H9 (cell line): Measurements from ENCODE around the gene FBXW9. TPM values are rescaled to one million over a fixed set of nuclear protein-coding genes. Genes with fewer than 3 reads are reported as not detected.
A peak's percentile ranks its signal among the peaks of the same experiment; 100 is the strongest.

Experiments
- DNase-seq: peaks from one replicate; pipeline ENCODE4 v3.0.0-alpha.2; 2017
- H2AFZ ChIP-seq: one replicate; pipeline ENCODE4 v1.6.1; 2013; ENCODE audit warnings: mild to moderate bottlenecking, low read length, control low read depth, moderate library complexity
- H2AK5ac ChIP-seq: 2 replicates; pipeline ENCODE4 v1.6.1; 2013; ENCODE audit warnings: low read length, control low read depth, mixed read lengths; ENCODE audit not compliant: insufficient read length
- H2BK120ac ChIP-seq: one replicate; pipeline ENCODE4 v1.6.1; 2013; ENCODE audit warnings: low read depth, mild to moderate bottlenecking, low read length, control low read depth, inconsistent platforms; ENCODE audit not compliant: poor library complexity, severe bottlenecking
- H2BK12ac ChIP-seq: 2 replicates; pipeline ENCODE4 v1.6.1; 2013; ENCODE audit warnings: low read length, control low read depth, mixed read lengths, low read depth; ENCODE audit not compliant: insufficient read length
- H2BK15ac ChIP-seq: 2 replicates; pipeline ENCODE4 v1.6.1; 2013; ENCODE audit warnings: low read depth, low read length, control low read depth
- H2BK20ac ChIP-seq: one replicate; pipeline ENCODE4 v1.6.1; 2013; ENCODE audit warnings: low read depth, mild to moderate bottlenecking, low read length, control low read depth, inconsistent platforms; ENCODE audit not compliant: poor library complexity, severe bottlenecking
- H2BK5ac ChIP-seq: 2 replicates; pipeline ENCODE4 v1.6.1; 2013; ENCODE audit warnings: low read length, control low read depth, mixed read lengths; ENCODE audit not compliant: insufficient read length
- H3K14ac ChIP-seq: 2 replicates; pipeline ENCODE4 v1.6.1; 2013; ENCODE audit warnings: low read length, control low read depth; ENCODE audit not compliant: insufficient read depth
- H3K18ac ChIP-seq: 2 replicates; pipeline ENCODE4 v1.6.1; 2013; ENCODE audit warnings: low read depth, mild to moderate bottlenecking, mixed read lengths, low read length, control low read depth; ENCODE audit not compliant: insufficient read length
- H3K23ac ChIP-seq: 2 replicates; pipeline ENCODE4 v1.6.1; 2013; ENCODE audit warnings: low read length, control low read depth, mixed read lengths, low read depth; ENCODE audit not compliant: insufficient read length
- H3K23me2 ChIP-seq: 2 replicates; pipeline ENCODE4 v1.6.1; 2013; ENCODE audit warnings: low read depth, mild to moderate bottlenecking, mixed read lengths, low read length, control low read depth; ENCODE audit not compliant: insufficient read length, poor library complexity, severe bottlenecking
- H3K27ac ChIP-seq: 2 replicates; pipeline ENCODE4 v1.5.1; 2013; ENCODE audit warnings: low read length, control low read depth, mixed read lengths, low read depth; ENCODE audit not compliant: insufficient read length
- H3K27me3 ChIP-seq: 2 replicates; pipeline ENCODE4 v1.6.1; 2013; ENCODE audit warnings: low read length, control low read depth, inconsistent platforms; ENCODE audit not compliant: insufficient read depth
- H3K4ac ChIP-seq: 2 replicates; pipeline ENCODE4 v1.6.1; 2013; ENCODE audit warnings: low read depth, mild to moderate bottlenecking, control low read depth, inconsistent platforms, low read length, moderate library complexity
- H3K4me1 ChIP-seq: 2 replicates; pipeline ENCODE4 v1.6.1; 2013; ENCODE audit warnings: low read length, control low read depth, inconsistent platforms; ENCODE audit not compliant: insufficient read depth
- H3K4me2 ChIP-seq: 2 replicates; pipeline ENCODE4 v1.6.1; 2013; ENCODE audit warnings: low read length, control low read depth, mixed read lengths; ENCODE audit not compliant: insufficient read length, insufficient read depth
- H3K56ac ChIP-seq: 2 replicates; pipeline ENCODE4 v1.6.1; 2013; ENCODE audit warnings: low read depth, mild to moderate bottlenecking, mixed read lengths, low read length, control low read depth; ENCODE audit not compliant: insufficient read length
- H3K79me1 ChIP-seq: 2 replicates; pipeline ENCODE4 v1.6.1; 2013; ENCODE audit warnings: low read depth, mild to moderate bottlenecking, moderate library complexity, low read length, control low read depth, inconsistent platforms; ENCODE audit not compliant: insufficient read depth, poor library complexity, severe bottlenecking
- H3K79me2 ChIP-seq: 2 replicates; pipeline ENCODE4 v1.6.1; 2013; ENCODE audit warnings: low read length, control low read depth, inconsistent platforms; ENCODE audit not compliant: insufficient read depth
- H3K9ac ChIP-seq: 2 replicates; pipeline ENCODE4 v1.6.1; 2013; ENCODE audit warnings: low read length, control low read depth, mixed read lengths; ENCODE audit not compliant: insufficient read length; ENCODE audit errors: extremely low read depth
- H3K9me3 ChIP-seq: one replicate; pipeline ENCODE4 v1.6.1; 2013; ENCODE audit warnings: low read depth, low read length, inconsistent platforms; ENCODE audit not compliant: control insufficient read depth
- H3T11ph ChIP-seq: one replicate; pipeline ENCODE4 v1.6.1; 2013; ENCODE audit warnings: mild to moderate bottlenecking, low read length, control low read depth, inconsistent platforms
- H4K20me1 ChIP-seq: one replicate; pipeline ENCODE4 v1.6.1; 2013; ENCODE audit not compliant: control insufficient read depth, insufficient read length, insufficient read depth
- H4K5ac ChIP-seq: 2 replicates; pipeline ENCODE4 v1.6.1; 2013; ENCODE audit warnings: low read depth, mild to moderate bottlenecking, mixed read lengths, low read length, control low read depth; ENCODE audit not compliant: insufficient read length
- H4K8ac ChIP-seq: replicated peaks from 2 replicates; pipeline ENCODE4 v1.6.1; 2013; ENCODE audit warnings: low read length, control low read depth, mixed read lengths, low read depth; ENCODE audit not compliant: insufficient read length
- H4K91ac ChIP-seq: 2 replicates; pipeline ENCODE4 v1.6.1; 2013; ENCODE audit warnings: low read depth, mild to moderate bottlenecking, moderate library complexity, mixed read lengths, low read length, control low read depth; ENCODE audit not compliant: insufficient read length
- H3K27ac Mint-ChIP-seq, 3 experiments: 2 replicates in 2 of 3; 3 replicates in 1 of 3; pipeline ENCODE4 v1.8.0; 2020 to 2021; ENCODE audit warnings: mixed read lengths in 3 of 3, mild to moderate bottlenecking in 1 of 3, moderate library complexity in 1 of 3
- H3K27me3 Mint-ChIP-seq: 2 replicates; pipeline ENCODE4 v1.8.0; 2021; ENCODE audit warnings: low read depth, mild to moderate bottlenecking, moderate library complexity, mixed read lengths
- H3K36me3 Mint-ChIP-seq, 3 experiments: 2 replicates in 2 of 3; 3 replicates in 1 of 3; pipeline ENCODE4 v1.8.0; 2020 to 2021; ENCODE audit warnings: low read depth in 3 of 3, mixed read lengths in 3 of 3; ENCODE audit not compliant: insufficient read depth in 1 of 3
- H3K4me1 Mint-ChIP-seq, 2 experiments: 2 replicates each; pipeline ENCODE4 v1.8.0; 2020; ENCODE audit warnings: mixed read lengths in 2 of 2
- H3K4me3 Mint-ChIP-seq, 2 experiments: 2 replicates in 1 of 2; 3 replicates in 1 of 2; pipeline ENCODE4 v1.8.0; 2020 to 2021; ENCODE audit warnings: mild to moderate bottlenecking in 2 of 2, mixed read lengths in 2 of 2, moderate library complexity in 1 of 2
- H3K9me3 Mint-ChIP-seq, 2 experiments: 2 replicates in 1 of 2; 3 replicates in 1 of 2; pipeline ENCODE4 v1.8.0; 2020; ENCODE audit warnings: mild to moderate bottlenecking in 2 of 2, mixed read lengths in 2 of 2, moderate library complexity in 1 of 2
- CTCF ChIP-seq: fragments of 200-600 bp; sonication (generic); conservative IDR thresholded peaks from 3 replicates; pipeline ENCODE4 v1.8.0; 2021; ENCODE audit warnings: antibody characterized with exemption, mild to moderate bottlenecking
- WGBS: extraction: QIAGEN DNeasy Blood & Tissue Kit; methylation state at CpG from one replicate; pipeline ENCODE4 v1.1.7; 2013; ENCODE audit warnings: missing lambda C conversion rate, low lambda C conversion rate, mixed read lengths; ENCODE audit not compliant: insufficient read length; ENCODE audit errors: extremely low coverage; 5-methylcytosine and 5-hydroxymethylcytosine counted together
- total RNA-seq: library from RNA; stranded (reverse); gene quantifications from 2 replicates; pipeline ENCODE4 v1.2.1, GENCODE V29; 2021

Gene FBXW9
- total RNA-seq, 1 experiment from 2014 or later = 11.7 TPM

- peaks cover 3% of the 10 kb centered on the region for H4K20me1 ChIP-seq
- H4K91ac ChIP-seq = no peak overlapping the region
- H3K9me3 ChIP-seq = no peaks in the 10 kb centered on the region
- no peak overlapping the region for H3K14ac ChIP-seq
- no peak overlapping the region for H4K8ac ChIP-seq
- no peak overlapping the region for H2BK20ac ChIP-seq
- peak overlapping the region; percentile 82 to 89 for H3K4me3 Mint-ChIP-seq
- H3K9me3 Mint-ChIP-seq = no peaks in the 10 kb centered on the region
- peak overlapping the region in 1 of 3 experiments; percentile 70; a peak in 1 of 7 replicates for H3K27ac Mint-ChIP-seq
- no peak for TF ChIP-seq CTCF
- H3K36me3 Mint-ChIP-seq = peaks cover 6 to 27% (median 19%) of the 10 kb centered on the region in 3 experiments; a peak in 6 of 7 replicates
- no peaks in the 10 kb centered on the region for H3K27me3 ChIP-seq
- H3K23me2 ChIP-seq = peaks cover 4% of the 10 kb centered on the region
- no peak overlapping the region for H4K5ac ChIP-seq
- no peak overlapping the region for H3T11ph ChIP-seq
- no peak overlapping the region for H2BK15ac ChIP-seq
- H2BK12ac ChIP-seq = no peak overlapping the region
- no peak overlapping the region for H2BK5ac ChIP-seq
- peak overlapping the region; percentile 81 for H3K4me2 ChIP-seq
- H3K27me3 Mint-ChIP-seq = no peaks in the 10 kb centered on the region; the same call in 1 of the 2 replicates
- no CpG with 5 or more reads among the region's 36 CpGs for WGBS
- H3K27ac ChIP-seq = no peak overlapping the region
- H2BK120ac ChIP-seq = no peak overlapping the region
- 0 out of 4 replicates have a peak, but pooled peaks cover 0 to 2% of the 10 kb centered on the region in 2 experiments for H3K4me1 Mint-ChIP-seq
- no peaks in the 10 kb centered on the region for H3K79me2 ChIP-seq
- no peak overlapping the region for H2AFZ ChIP-seq
- no peak overlapping the region for H3K56ac ChIP-seq
- no peaks in the 10 kb centered on the region for H3K79me1 ChIP-seq
- H2AK5ac ChIP-seq = no peak overlapping the region
- H3K9ac ChIP-seq = no peak overlapping the region
- H3K4ac ChIP-seq = no peak overlapping the region
- 0 out of 2 replicates have a peak, but pooled peaks cover 2% of the 10 kb centered on the region for H3K4me1 ChIP-seq
- no peak for DNase-seq
- no peak overlapping the region for H3K23ac ChIP-seq
- H3K18ac ChIP-seq = no peak overlapping the region
Measured at GRCh38 chr19:12695997-12696365, 450 bp downstream of the FBXW9 start.
